ENCODE results near the gene CEACAM21. TPM values are rescaled to one million over a fixed set of nuclear protein-coding genes. Genes with fewer than 3 reads are reported as not detected.

The CEACAM21 gene
- total RNA-seq = not detected in 2 replicates

DNA sequence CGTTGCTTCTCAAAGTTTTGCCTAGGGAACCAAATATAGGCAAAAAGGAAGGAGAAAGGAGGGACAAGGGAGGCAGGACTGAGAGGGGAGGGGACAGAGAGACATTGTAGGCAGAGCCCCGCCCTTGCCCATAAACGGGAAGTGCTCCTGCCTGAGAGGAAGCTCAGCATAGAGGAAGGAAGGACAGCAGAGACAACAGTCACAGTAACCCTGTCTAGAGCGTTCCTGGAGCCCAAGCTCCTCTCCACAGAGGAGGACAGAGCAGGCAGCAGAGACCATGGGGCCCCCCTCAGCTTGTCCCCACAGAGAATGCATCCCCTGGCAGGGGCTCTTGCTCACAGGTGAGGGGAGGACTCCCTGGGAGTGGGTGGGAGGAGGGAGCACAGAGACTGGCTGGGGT is at the start of gene CEACAM21:
TSS of gene CEACAM21 (plus strand) at position 169 of the 400 bp plus-strand sequence. CDS start at position 278, 109 bp downstream.

DNA sequence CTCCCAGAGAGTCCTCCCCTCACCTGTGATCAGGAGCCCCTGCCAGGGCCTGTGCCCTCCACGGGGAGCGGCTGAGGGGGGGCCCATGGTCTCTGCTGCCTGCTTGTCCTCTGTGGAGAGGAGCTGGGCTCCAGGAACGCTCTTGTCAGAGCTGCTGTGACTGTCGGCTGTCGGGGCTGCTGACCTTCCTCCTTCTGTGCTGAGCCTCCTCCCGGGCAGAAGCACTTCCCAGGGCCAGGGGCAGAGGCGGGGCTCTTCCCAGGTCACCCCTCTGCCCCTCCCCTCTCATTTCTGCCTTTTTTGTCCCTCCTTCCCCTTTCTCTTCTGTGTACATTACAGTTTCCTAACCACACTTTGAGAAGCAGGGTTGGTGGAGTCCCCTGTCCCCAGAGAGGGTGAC is 50.9 kb downstream of the CEACAM21 start, which contains the start of gene CEACAM4:
TSS of gene CEACAM4 (minus strand) at position 198 of the 400 bp plus-strand sequence. CDS start at position 87, 111 bp downstream.

Other genes with a start within 250 kb of the CEACAM21 start
- 13.7 and 13.8 TPM in 2 replicates for gene TGFB1, start 222.2 kb upstream of the CEACAM21 start, total RNA-seq
- 4.6 and 6.6 TPM in 2 replicates for gene B9D2, start 212.0 kb upstream of the CEACAM21 start, total RNA-seq
- gene TMEM91, start 199.6 kb upstream of the CEACAM21 start, total RNA-seq = 8.8 and 9.5 TPM in 2 replicates
- gene EXOSC5, start 178.8 kb upstream of the CEACAM21 start, total RNA-seq = 6.5 and 7.7 TPM in 2 replicates
- gene BCKDHA, start 178.3 kb upstream of the CEACAM21 start, total RNA-seq = 16.3 and 20.6 TPM in 2 replicates
- 1.6 and 1.8 TPM in 2 replicates for gene B3GNT8, start 148.8 kb upstream of the CEACAM21 start, total RNA-seq
- gene DMAC2, start 136.3 kb upstream of the CEACAM21 start, total RNA-seq = 28.6 and 29.4 TPM in 2 replicates
- gene ERICH4, start 133.0 kb upstream of the CEACAM21 start, total RNA-seq = not detected in 2 replicates
- not detected in 2 replicates for gene CEACAM4, start 50.9 kb downstream of the CEACAM21 start, total RNA-seq
- gene CEACAM7, start 112.1 kb downstream of the CEACAM21 start, total RNA-seq = not detected in 2 replicates
- not detected in 2 replicates for gene CEACAM5, start 132.5 kb downstream of the CEACAM21 start, total RNA-seq
- not detected in 2 replicates for gene CEACAM6, start 179.4 kb downstream of the CEACAM21 start, total RNA-seq
- gene CEACAM3, start 220.4 kb downstream of the CEACAM21 start, total RNA-seq = not detected in 2 replicates

Measured in articular chondrocyte of knee joint (primary cell).